ENCODE results near the gene KNOP1. TPM values are rescaled to one million over a fixed set of nuclear protein-coding genes. Genes with fewer than 3 reads are reported as not detected.

Gene KNOP1
- total and polyA plus RNA-seq, 4 experiments from 2014 or later, result 4.0 to 16.6 (median 15.3) TPM

GRCh38 chr16:19698480-19699465 is 19.3 kb downstream of the KNOP1 start:
- intact Hi-C loops (cut with micrococcal nuclease), result no loop called here

GRCh38 chr16:19697756-19698318 is 20.2 kb downstream of the KNOP1 start:
- H3K27ac ChIP-seq (ENCODE audit: low read depth, low read length), result no peak overlapping the region
- Mint-ChIP-seq H3K9me3 (no peaks in the 10 kb centered on the region), H3K27ac (peak overlapping the region; percentile 71 to 92 (median 80)), H3K36me3 (peaks cover 35 to 43% of the 10 kb centered on the region in 2 donors), H3K4me3 (peak overlapping the region in 7 of 8 donors; percentile 39 to 89 (median 71)), H3K4me1 (peaks cover 42 to 64% (median 52%) of the 10 kb centered on the region in 4 donors), H3K27me3 (no peaks in the 10 kb centered on the region)
- no peak for DNase-seq
- H3K27me3 ChIP-seq (ENCODE audit: insufficient read depth, low read length), result no peaks in the 10 kb centered on the region
- H3K4me3 ChIP-seq (ENCODE audit: low read length in 2 of 2), result no peak overlapping the region
- peaks cover 46% of the 10 kb centered on the region for H3K4me1 ChIP-seq (ENCODE audit: insufficient read depth, low read length)
- CTCF ChIA-PET (ENCODE audit: partially characterized antibody), result interaction anchor here (0.9 to 2.6 kb wide), 5 partner anchors 16 to 186 kb away, joined by 3 to 12 read pairs (median 3); partner anchors contain the start of gene GPRC5B
- H3K36me3 ChIP-seq (ENCODE audit: insufficient read depth, low read length), result peaks cover 4% of the 10 kb centered on the region
- intact Hi-C loops (cut with micrococcal nuclease), result no loop called here
- H3K9me3 ChIP-seq (ENCODE audit: control insufficient read depth in 1 of 2, low read length in 2 of 2), result no peaks in the 10 kb centered on the region
- POLR2A ChIA-PET (ENCODE audit: partially characterized antibody), result no interaction called here

More at GRCh38 chr16:19698480-19699465, 19.3 kb downstream of the KNOP1 start:
- Histone ChIP-seq H3K27ac (ENCODE audit: low read depth, low read length) (no peak overlapping the region), H3K9me3 (ENCODE audit: control insufficient read depth in 1 of 2, low read length in 2 of 2) (no peaks in the 10 kb centered on the region), H3K4me3 (ENCODE audit: low read length in 2 of 2) (no peak overlapping the region), H3K4me1 (ENCODE audit: insufficient read depth, low read length) (peaks cover 46% of the 10 kb centered on the region), H3K27me3 (ENCODE audit: insufficient read depth, low read length) (no peaks in the 10 kb centered on the region), H3K36me3 (ENCODE audit: insufficient read depth, low read length) (peaks cover 13% of the 10 kb centered on the region)
- peak overlapping the region in 7 of 8 donors; percentile 31 to 89 (median 71) for H3K4me3 Mint-ChIP-seq
- H3K27ac Mint-ChIP-seq, result peak overlapping the region; percentile 71 to 92 (median 80)
- ChIA-PET CTCF (ENCODE audit: partially characterized antibody) (interaction anchor here (1.0 to 1.4 kb wide), 3 partner anchors 20 to 143 kb away, joined by 3 read pairs; partner anchors contain the start of gene VPS35L), POLR2A (ENCODE audit: partially characterized antibody) (interaction anchor here (1.4 to 1.8 kb wide), 2 partner anchors 19 to 143 kb away, joined by 4 to 5 read pairs; partner anchors contain the start of genes IQCK, KNOP1 and VPS35L)
- peaks cover 39 to 69% (median 53%) of the 10 kb centered on the region in 4 donors for H3K4me1 Mint-ChIP-seq
- no peak for DNase-seq
- no peaks in the 10 kb centered on the region for H3K9me3 Mint-ChIP-seq
- peaks cover 41 to 51% of the 10 kb centered on the region in 2 donors for H3K36me3 Mint-ChIP-seq
- H3K27me3 Mint-ChIP-seq, result no peaks in the 10 kb centered on the region

GRCh38 chr16:19696961-19697360 is 21.1 kb downstream of the KNOP1 start:
- Histone ChIP-seq H3K27ac (ENCODE audit: low read depth, low read length) (peak overlapping the region; percentile 27), H3K4me1 (ENCODE audit: insufficient read depth, low read length) (peaks cover 46% of the 10 kb centered on the region), H3K9me3 (ENCODE audit: control insufficient read depth in 1 of 2, low read length in 2 of 2) (no peaks in the 10 kb centered on the region), H3K4me3 (ENCODE audit: low read length in 2 of 2) (no peak overlapping the region), H3K27me3 (ENCODE audit: insufficient read depth, low read length) (no peaks in the 10 kb centered on the region), H3K36me3 (ENCODE audit: insufficient read depth, low read length) (peaks cover 3% of the 10 kb centered on the region)
- ChIA-PET CTCF (ENCODE audit: partially characterized antibody) (interaction anchor here (0.6 to 2.6 kb wide), 12 partner anchors 8 to 190 kb away, joined by 3 to 12 read pairs (median 6); partner anchors contain the start of genes GPRC5B, IQCK and KNOP1), POLR2A (ENCODE audit: partially characterized antibody) (interaction anchor here (0.9 to 1.3 kb wide), 3 partner anchors 21 to 187 kb away, joined by 4 to 11 read pairs (median 5); partner anchors contain the start of genes GPRC5B, IQCK and KNOP1)
- Mint-ChIP-seq H3K27me3 (no peaks in the 10 kb centered on the region), H3K27ac (peak overlapping the region; percentile 68 to 94 (median 92)), H3K4me3 (peak overlapping the region; percentile 4 to 85 (median 74)), H3K9me3 (no peaks in the 10 kb centered on the region), H3K36me3 (peaks cover 33 to 39% of the 10 kb centered on the region in 2 donors), H3K4me1 (peaks cover 42 to 67% (median 52%) of the 10 kb centered on the region in 4 donors)
- intact Hi-C loops (cut with micrococcal nuclease), result no loop called here
- peak in 2 of 5 donors; percentile 15 to 19 for DNase-seq

- intact Hi-C loops (cut with micrococcal nuclease), result no loop called here
- Mint-ChIP-seq H3K9me3 (no peaks in the 10 kb centered on the region), H3K4me3 (peak overlapping the region; percentile 33 to 85 (median 74)), H3K27me3 (no peaks in the 10 kb centered on the region), H3K27ac (peak overlapping the region; percentile 68 to 94 (median 92)), H3K36me3 (peaks cover 32 to 39% of the 10 kb centered on the region in 2 donors), H3K4me1 (peaks cover 42 to 71% (median 53%) of the 10 kb centered on the region in 4 donors)
- Histone ChIP-seq H3K36me3 (ENCODE audit: insufficient read depth, low read length) (peaks cover 7% of the 10 kb centered on the region), H3K27me3 (ENCODE audit: insufficient read depth, low read length) (no peaks in the 10 kb centered on the region), H3K4me3 (ENCODE audit: low read length in 2 of 2) (peak overlapping the region in 1 of 2 donors; percentile 20), H3K27ac (ENCODE audit: low read depth, low read length) (peak overlapping the region; percentile 27), H3K9me3 (ENCODE audit: control insufficient read depth in 1 of 2, low read length in 2 of 2) (no peaks in the 10 kb centered on the region), H3K4me1 (ENCODE audit: insufficient read depth, low read length) (peaks cover 46% of the 10 kb centered on the region)
- DNase-seq, result peak; percentile 55 to 76 (median 67)
- ChIA-PET CTCF (ENCODE audit: partially characterized antibody) (interaction anchor here (0.6 to 2.6 kb wide), 13 partner anchors 9 to 190 kb away, joined by 3 to 12 read pairs (median 5); partner anchors contain the start of genes GPRC5B, IQCK and KNOP1), POLR2A (ENCODE audit: partially characterized antibody) (interaction anchor here (0.9 to 2.1 kb wide), 4 partner anchors 9 to 188 kb away, joined by 4 to 11 read pairs (median 8); partner anchors contain the start of genes GPRC5B, IQCK and KNOP1)
Observed at GRCh38 chr16:19696328-19696727, 21.7 kb downstream of the KNOP1 start.

- intact Hi-C loops (cut with micrococcal nuclease), result no loop called here
- H3K9me3 ChIP-seq (ENCODE audit: control insufficient read depth in 1 of 2, low read length in 2 of 2), result no peaks in the 10 kb centered on the region
- peaks cover 7% of the 10 kb centered on the region for H3K36me3 ChIP-seq (ENCODE audit: insufficient read depth, low read length)
- Mint-ChIP-seq H3K4me1 (peaks cover 44 to 76% (median 52%) of the 10 kb centered on the region in 4 donors), H3K27ac (peak overlapping the region; percentile 18 to 82 (median 62)), H3K4me3 (peak overlapping the region in 4 of 8 donors; percentile 13 to 48 (median 32)), H3K36me3 (peaks cover 19 to 29% of the 10 kb centered on the region in 2 donors), H3K27me3 (no peaks in the 10 kb centered on the region), H3K9me3 (no peaks in the 10 kb centered on the region)
- H3K27me3 ChIP-seq (ENCODE audit: insufficient read depth, low read length), result no peaks in the 10 kb centered on the region
- POLR2A ChIA-PET (ENCODE audit: partially characterized antibody), result interaction anchor here (2.1 kb wide), 1 partner anchor 11 kb away, joined by 11 read pairs; no protein-coding TSS in a partner anchor
- H3K4me1 ChIP-seq (ENCODE audit: insufficient read depth, low read length), result peaks cover 51% of the 10 kb centered on the region
- H3K4me3 ChIP-seq (ENCODE audit: low read length in 2 of 2), result no peak overlapping the region
- CTCF ChIA-PET (ENCODE audit: partially characterized antibody), result interaction anchor here (0.6 to 1.7 kb wide), 8 partner anchors 11 to 903 kb away, joined by 3 to 7 read pairs (median 3); partner anchors contain the start of gene VPS35L
- no peak overlapping the region for H3K27ac ChIP-seq (ENCODE audit: low read depth, low read length)
- no peak for DNase-seq
Observed at GRCh38 chr16:19694989-19695388, 23.0 kb downstream of the KNOP1 start.

- Histone ChIP-seq H3K9me3 (ENCODE audit: control insufficient read depth in 1 of 2, low read length in 2 of 2) (no peaks in the 10 kb centered on the region), H3K36me3 (ENCODE audit: insufficient read depth, low read length) (peaks cover 4% of the 10 kb centered on the region), H3K27me3 (ENCODE audit: insufficient read depth, low read length) (no peaks in the 10 kb centered on the region), H3K27ac (ENCODE audit: low read depth, low read length) (no peak overlapping the region), H3K4me1 (ENCODE audit: insufficient read depth, low read length) (peaks cover 37% of the 10 kb centered on the region), H3K4me3 (ENCODE audit: low read length in 2 of 2) (no peak overlapping the region)
- intact Hi-C loops (cut with micrococcal nuclease), result no loop called here
- no peaks in the 10 kb centered on the region for H3K27me3 Mint-ChIP-seq
- DNase-seq, result no peak
- H3K27ac Mint-ChIP-seq, result peak overlapping the region in 4 of 7 donors; percentile 35 to 83 (median 64)
- ChIA-PET POLR2A (ENCODE audit: partially characterized antibody) (interaction anchor here (0.8 to 2.5 kb wide), 2 partner anchors 27 to 44 kb away, joined by 3 to 7 read pairs; partner anchors contain the start of genes IQCK and KNOP1), CTCF (ENCODE audit: partially characterized antibody) (no interaction called here)
- peaks cover 0 to 2% (median 0%) of the 10 kb centered on the region in 8 donors for H3K9me3 Mint-ChIP-seq
- H3K4me3 Mint-ChIP-seq, result peak overlapping the region in 1 of 8 donors; percentile 23
- peaks cover 34 to 66% (median 40%) of the 10 kb centered on the region in 4 donors for H3K4me1 Mint-ChIP-seq
- peaks cover 27 to 28% of the 10 kb centered on the region in 2 donors for H3K36me3 Mint-ChIP-seq
Observed at GRCh38 chr16:19691161-19691711, 26.8 kb downstream of the KNOP1 start.

Measured in CD4-positive, alpha-beta memory T cell (primary cell).